SK-N-SH treated with all-trans-retinoic acid at 6 μM for 48 hours (cell line): ENCODE measurements around the gene CCDC148.

Experiments
- ATAC-seq: fragments of 200-7000 bp; cut with Tn5 transposase; 3 replicates; pipeline ENCODE4 v1.9.1; 2020; ENCODE audit warnings: mild to moderate bottlenecking, moderate library complexity
- BACH2 ChIP-seq: fragments of 250-450 bp; sonication (Bioruptor Pico); IDR thresholded peaks from 2 replicates; pipeline ENCODE4 v1.9.0; 2021; ENCODE audit warnings: mild to moderate bottlenecking, borderline replicate concordance
- CSDC2 ChIP-seq: fragments of 250-450 bp; sonication (Bioruptor Pico); IDR thresholded peaks from 2 replicates; pipeline ENCODE4 v1.5.0; 2020; ENCODE audit warnings: mild to moderate bottlenecking, moderate library complexity
- ESRRG ChIP-seq: fragments of 250-450 bp; sonication (Bioruptor Pico); IDR thresholded peaks from 2 replicates; pipeline ENCODE4 v1.6.1; 2021; ENCODE audit warnings: mild to moderate bottlenecking
- GLIS3 ChIP-seq: fragments of 250-450 bp; sonication (Bioruptor Pico); IDR thresholded peaks from 2 replicates; pipeline ENCODE4 v1.5.0; 2020; ENCODE audit warnings: mild to moderate bottlenecking, moderate library complexity
- ISL1 ChIP-seq: fragments of 250-450 bp; sonication (Bioruptor Pico); IDR thresholded peaks from 2 replicates; pipeline ENCODE4 v2.1.2; 2022; ENCODE audit warnings: mild to moderate bottlenecking, moderate library complexity
- OSR1 ChIP-seq: fragments of 250-450 bp; sonication (Bioruptor Pico); IDR thresholded peaks from 2 replicates; pipeline ENCODE4 v1.8.0; 2022; ENCODE audit warnings: moderate library complexity, mild to moderate bottlenecking, inconsistent platforms
- POU6F1 ChIP-seq: fragments of 250-450 bp; sonication (Bioruptor Pico); IDR thresholded peaks from 2 replicates; pipeline ENCODE4 v1.8.0; 2021; ENCODE audit warnings: low read depth, mild to moderate bottlenecking, moderate library complexity, borderline replicate concordance
- PPARA ChIP-seq: fragments of 250-450 bp; sonication (Bioruptor Pico); IDR thresholded peaks from 2 replicates; pipeline ENCODE4 v1.5.0; 2020; ENCODE audit warnings: mild to moderate bottlenecking, borderline replicate concordance
- RARB ChIP-seq: fragments of 250-450 bp; sonication (Bioruptor Pico); IDR thresholded peaks from 2 replicates; pipeline ENCODE4 v1.8.0; 2021; ENCODE audit warnings: mild to moderate bottlenecking, moderate library complexity
- TCF4 ChIP-seq: fragments of 250-450 bp; sonication (Bioruptor Pico); IDR thresholded peaks from 2 replicates; pipeline ENCODE4 v1.8.0; 2021; ENCODE audit warnings: mild to moderate bottlenecking, moderate library complexity, borderline replicate concordance
- ZC3H10 ChIP-seq: fragments of 250-450 bp; sonication (Bioruptor Pico); IDR thresholded peaks from 2 replicates; pipeline ENCODE4 v1.5.1; 2021; ENCODE audit warnings: mild to moderate bottlenecking, moderate library complexity
- ZFP3 ChIP-seq: fragments of 250-450 bp; sonication (Bioruptor Pico); IDR thresholded peaks from 2 replicates; pipeline ENCODE4 v1.5.0; 2020; ENCODE audit warnings: mild to moderate bottlenecking, moderate library complexity
- ZFP30 ChIP-seq: fragments of 450-650 bp; formaldehyde crosslinking; IDR thresholded peaks from 2 replicates; pipeline ENCODE4 v1.5.0; 2022; ENCODE audit warnings: mild to moderate bottlenecking, moderate library complexity
- ZNF565 ChIP-seq: fragments of 450-650 bp; formaldehyde crosslinking; conservative IDR thresholded peaks from 2 replicates; pipeline ENCODE4 v1.5.0; 2020; ENCODE audit warnings: low read depth, mild to moderate bottlenecking, moderate library complexity
- ZNF70 ChIP-seq: fragments of 450-650 bp; formaldehyde crosslinking; IDR thresholded peaks from 2 replicates; pipeline ENCODE4 v1.5.0; 2020; ENCODE audit warnings: mild to moderate bottlenecking, moderate library complexity
- ZNF8 ChIP-seq: fragments of 450-650 bp; formaldehyde crosslinking; IDR thresholded peaks from 2 replicates; pipeline ENCODE4 v1.5.0; 2020; ENCODE audit warnings: mild to moderate bottlenecking, moderate library complexity
- TF ChIP-seq, protein P1 (sequence below): fragments of 250-450 bp; sonication (Bioruptor Pico); IDR thresholded peaks from 2 replicates; pipeline ENCODE4 v1.8.0; 2020; ENCODE audit warnings: mild to moderate bottlenecking, moderate library complexity, borderline replicate concordance
- TF ChIP-seq, protein P2 (sequence below): fragments of 250-450 bp; sonication (Bioruptor Pico); IDR thresholded peaks from 2 replicates; pipeline ENCODE4 v1.5.1; 2021; ENCODE audit warnings: mild to moderate bottlenecking, moderate library complexity
- TF ChIP-seq, protein P3 (sequence below): fragments of 250-450 bp; sonication (Bioruptor Pico); IDR thresholded peaks from 2 replicates; pipeline ENCODE4 v1.5.1; 2020; ENCODE audit warnings: low read depth, mild to moderate bottlenecking, moderate library complexity

Gene CCDC148

GRCh38 chr2:158405341-158405740, 51.2 kb downstream of the CCDC148 start (continued):
- TF ChIP-seq POU6F1 (CRISPR knock-in tag) (no peak), CSDC2 (no peak), ZNF565 (CRISPR knock-in tag) (no peak), BACH2 (CRISPR knock-in tag) (no peak), OSR1 (no peak), RARB (CRISPR knock-in tag) (no peak), ZNF70 (CRISPR knock-in tag) (no peak)
- TF ChIP-seq, protein P1, sequence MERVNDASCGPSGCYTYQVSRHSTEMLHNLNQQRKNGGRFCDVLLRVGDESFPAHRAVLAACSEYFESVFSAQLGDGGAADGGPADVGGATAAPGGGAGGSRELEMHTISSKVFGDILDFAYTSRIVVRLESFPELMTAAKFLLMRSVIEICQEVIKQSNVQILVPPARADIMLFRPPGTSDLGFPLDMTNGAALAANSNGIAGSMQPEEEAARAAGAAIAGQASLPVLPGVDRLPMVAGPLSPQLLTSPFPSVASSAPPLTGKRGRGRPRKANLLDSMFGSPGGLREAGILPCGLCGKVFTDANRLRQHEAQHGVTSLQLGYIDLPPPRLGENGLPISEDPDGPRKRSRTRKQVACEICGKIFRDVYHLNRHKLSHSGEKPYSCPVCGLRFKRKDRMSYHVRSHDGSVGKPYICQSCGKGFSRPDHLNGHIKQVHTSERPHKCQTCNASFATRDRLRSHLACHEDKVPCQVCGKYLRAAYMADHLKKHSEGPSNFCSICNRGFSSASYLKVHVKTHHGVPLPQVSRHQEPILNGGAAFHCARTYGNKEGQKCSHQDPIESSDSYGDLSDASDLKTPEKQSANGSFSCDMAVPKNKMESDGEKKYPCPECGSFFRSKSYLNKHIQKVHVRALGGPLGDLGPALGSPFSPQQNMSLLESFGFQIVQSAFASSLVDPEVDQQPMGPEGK (CRISPR knock-in tag), result no peak
- TF ChIP-seq, all 23 proteins: peak for 0

DNA sequence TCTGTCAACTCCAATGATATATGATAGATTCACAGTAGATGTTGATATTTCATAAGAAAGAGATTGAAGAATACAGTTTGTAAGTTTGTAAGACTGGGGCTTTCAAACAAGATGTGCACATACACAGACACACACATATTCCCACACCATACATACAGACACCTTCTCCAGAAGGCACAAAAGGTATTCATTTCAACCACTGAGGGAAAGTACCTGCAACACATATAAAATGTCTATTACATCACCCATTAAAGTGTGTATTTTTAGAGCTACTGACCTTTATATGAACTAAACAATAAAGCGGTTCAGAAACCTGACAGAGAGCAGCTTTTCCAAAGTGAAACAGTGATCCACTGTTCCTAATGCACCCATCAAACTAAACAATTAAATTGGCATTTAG, 53.3 kb downstream of the CCDC148 start:
- 0 out of 2 replicates have a peak, but pooled peaks have one; percentile 7 for TF ChIP-seq ISL1
- no peak for TF ChIP-seq ESRRG

DNA sequence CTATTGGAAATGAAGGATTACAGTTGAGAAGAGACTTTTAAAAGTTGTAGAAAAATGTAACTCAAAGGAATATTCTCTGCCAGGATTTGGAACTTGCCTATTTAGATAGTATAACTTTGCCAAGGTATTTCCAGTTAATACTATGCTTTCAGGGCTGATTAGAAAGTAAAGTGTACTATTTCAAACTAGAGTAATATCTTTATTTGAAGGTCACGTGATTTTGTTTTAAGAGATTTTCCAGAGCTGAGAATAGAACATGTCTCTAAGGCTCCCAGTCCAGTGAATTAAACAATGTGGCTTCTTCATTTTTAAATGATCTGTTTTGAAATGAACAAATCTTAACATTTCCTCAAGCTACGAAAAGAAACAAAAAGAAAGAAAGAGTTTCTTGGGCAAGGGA, 53.9 kb downstream of the CCDC148 start:
- ATAC-seq, result no peak
- TF ChIP-seq ZNF565 (CRISPR knock-in tag), result no peak
- TF ChIP-seq ZNF70 (CRISPR knock-in tag), result no peak
- TF ChIP-seq ZC3H10 (CRISPR knock-in tag), result no peak
- TF ChIP-seq, protein P1 (CRISPR knock-in tag), result no peak
- TF ChIP-seq CSDC2, result no peak

More for the DNA sequence above, 53.3 kb downstream of the CCDC148 start:
- no peak for ATAC-seq

DNA sequence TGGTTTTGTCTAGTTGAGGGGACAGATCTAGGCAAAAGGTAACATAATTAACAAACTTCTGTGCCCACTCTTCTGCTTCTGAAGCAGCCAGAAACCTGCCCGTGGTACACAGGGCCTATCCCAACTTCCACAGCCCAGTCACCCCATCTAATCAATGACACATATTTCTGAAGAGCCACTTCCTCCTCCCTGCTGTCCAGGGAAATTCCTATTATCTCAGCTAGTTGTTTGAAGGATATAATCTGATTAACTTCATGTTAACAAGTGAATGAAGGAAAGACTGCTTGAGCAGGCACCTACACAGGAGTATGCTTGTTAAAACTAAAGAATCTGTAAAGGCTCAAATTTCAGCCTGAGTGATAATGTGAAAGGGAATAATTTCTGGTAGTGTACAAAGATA, 61.4 kb downstream of the CCDC148 start:
- ATAC-seq, result no peak
- TF ChIP-seq TCF4 (CRISPR knock-in tag) (no peak), ESRRG (no peak), ZC3H10 (CRISPR knock-in tag) (no peak)
- TF ChIP-seq, protein P1 (CRISPR knock-in tag), result no peak

DNA sequence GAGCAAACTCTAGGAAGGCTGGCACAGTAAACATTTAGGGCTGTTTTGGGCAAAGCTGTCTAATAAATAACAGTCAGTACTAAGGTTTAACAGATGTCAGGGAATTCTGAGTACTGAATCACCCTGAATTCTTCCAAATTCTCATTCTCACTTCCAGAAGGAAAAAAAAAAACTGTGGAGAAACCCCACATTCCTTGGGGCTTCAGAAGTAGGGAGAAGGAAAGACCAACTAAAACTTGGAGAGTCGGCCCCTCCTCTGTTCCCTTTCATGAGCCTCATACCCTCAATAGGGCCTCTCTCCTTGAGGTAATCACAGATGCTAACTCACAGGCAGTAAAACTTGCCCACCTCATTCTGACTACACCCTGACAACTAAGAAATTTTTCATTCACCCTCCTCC, 62.1 kb downstream of the CCDC148 start:
- ATAC-seq, result no peak
- TF ChIP-seq PPARA (CRISPR knock-in tag) (no peak), ZFP3 (CRISPR knock-in tag) (no peak), TCF4 (CRISPR knock-in tag) (no peak), ZNF565 (CRISPR knock-in tag) (no peak), ZNF8 (CRISPR knock-in tag) (no peak), ESRRG (no peak), ZNF70 (CRISPR knock-in tag) (no peak), ZC3H10 (CRISPR knock-in tag) (no peak), RARB (CRISPR knock-in tag) (no peak), CSDC2 (no peak), GLIS3 (CRISPR knock-in tag) (no peak), ZFP30 (no peak)
- TF ChIP-seq, protein P2, sequence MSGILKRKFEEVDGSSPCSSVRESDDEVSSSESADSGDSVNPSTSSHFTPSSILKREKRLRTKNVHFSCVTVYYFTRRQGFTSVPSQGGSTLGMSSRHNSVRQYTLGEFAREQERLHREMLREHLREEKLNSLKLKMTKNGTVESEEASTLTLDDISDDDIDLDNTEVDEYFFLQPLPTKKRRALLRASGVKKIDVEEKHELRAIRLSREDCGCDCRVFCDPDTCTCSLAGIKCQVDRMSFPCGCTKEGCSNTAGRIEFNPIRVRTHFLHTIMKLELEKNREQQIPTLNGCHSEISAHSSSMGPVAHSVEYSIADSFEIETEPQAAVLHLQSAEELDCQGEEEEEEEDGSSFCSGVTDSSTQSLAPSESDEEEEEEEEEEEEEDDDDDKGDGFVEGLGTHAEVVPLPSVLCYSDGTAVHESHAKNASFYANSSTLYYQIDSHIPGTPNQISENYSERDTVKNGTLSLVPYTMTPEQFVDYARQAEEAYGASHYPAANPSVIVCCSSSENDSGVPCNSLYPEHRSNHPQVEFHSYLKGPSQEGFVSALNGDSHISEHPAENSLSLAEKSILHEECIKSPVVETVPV (CRISPR knock-in tag), result no peak
- TF ChIP-seq, protein P3, sequence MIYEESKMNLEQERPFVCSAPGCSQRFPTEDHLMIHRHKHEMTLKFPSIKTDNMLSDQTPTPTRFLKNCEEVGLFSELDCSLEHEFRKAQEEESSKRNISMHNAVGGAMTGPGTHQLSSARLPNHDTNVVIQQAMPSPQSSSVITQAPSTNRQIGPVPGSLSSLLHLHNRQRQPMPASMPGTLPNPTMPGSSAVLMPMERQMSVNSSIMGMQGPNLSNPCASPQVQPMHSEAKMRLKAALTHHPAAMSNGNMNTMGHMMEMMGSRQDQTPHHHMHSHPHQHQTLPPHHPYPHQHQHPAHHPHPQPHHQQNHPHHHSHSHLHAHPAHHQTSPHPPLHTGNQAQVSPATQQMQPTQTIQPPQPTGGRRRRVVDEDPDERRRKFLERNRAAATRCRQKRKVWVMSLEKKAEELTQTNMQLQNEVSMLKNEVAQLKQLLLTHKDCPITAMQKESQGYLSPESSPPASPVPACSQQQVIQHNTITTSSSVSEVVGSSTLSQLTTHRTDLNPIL (CRISPR knock-in tag), result no peak
- TF ChIP-seq, all 23 proteins: peak for 0
